A549 (cell line): ENCODE measurements around the gene SHISA6. TPM values are rescaled to one million over a fixed set of nuclear protein-coding genes. Genes with fewer than 3 reads are reported as not detected.

Experiments
- ATAC-seq, 2 experiments: fragments of 200-7000 bp in 1 of 2; fragments of >200 bp in 1 of 2; cut with Nextera tagmentation in 1 of 2; cut with Tn5 transposase in 1 of 2; 3 replicates each; pipeline versions ENCODE4 v1.8.0 to v1.9.1; 2018 to 2020; ENCODE audit warnings: mild to moderate bottlenecking in 1 of 2, moderate library complexity in 1 of 2
- CTCF ChIA-PET: fragments of 300-600 bp; sonication (Branson Sonifier 250); formaldehyde crosslinking; extraction: SDS; loops from one replicate; lab custom pipeline; 2021; ENCODE audit warnings: antibody characterized with exemption, inconsistent platforms; lab: Yijun Ruan, JAX
- POLR2A ChIA-PET: fragments of 350-600 bp; formaldehyde crosslinking; extraction: SDS; loops from one replicate; lab custom pipeline; 2021; ENCODE audit warnings: antibody characterized with exemption, inconsistent platforms; lab: Yijun Ruan, JAX
- DNase-seq, 2 experiments: peaks; one replicate each; pipeline versions ENCODE4 v3.0.0 to v3.0.0-alpha.2; 2011 to 2016; ENCODE audit warnings: low read depth in 1 of 2, low spot score in 1 of 2
- FAIRE-seq: peaks from 2 replicates; lab custom pipeline; 2011; peaks lifted over from hg19 to GRCh38; lab: Jason Lieb, UNC
- H3K27ac ChIP-seq, 2 experiments: fragments of >200 bp; sonication (Bioruptor Twin); formaldehyde crosslinking; 3 replicates each; pipeline ENCODE4 v1.5.1; 2016 to 2017
- H3K4me1 ChIP-seq: fragments of >200 bp; sonication (Bioruptor Twin); formaldehyde crosslinking; 3 replicates; pipeline ENCODE4 v1.6.1; 2016
- H3K4me2 ChIP-seq: fragments of >200 bp; sonication (Bioruptor Twin); formaldehyde crosslinking; 3 replicates; pipeline ENCODE4 v1.6.1; 2016
- H3K4me3 ChIP-seq: fragments of >200 bp; sonication (Bioruptor Twin); formaldehyde crosslinking; 3 replicates; pipeline ENCODE4 v1.5.1; 2016
- H3K9me3 ChIP-seq: fragments of >200 bp; sonication (Bioruptor Twin); formaldehyde crosslinking; 3 replicates; pipeline ENCODE4 v1.6.1; 2016
- BHLHE40 ChIP-seq: IDR thresholded peaks from 2 replicates; pipeline ENCODE4 v1.6.1; 2012; ENCODE audit warnings: low read depth, low read length, inconsistent platforms
- EHMT2 ChIP-seq: fragments of 200-600 bp; sonication (generic); IDR thresholded peaks from 2 replicates; pipeline ENCODE4 v1.6.1; 2016; ENCODE audit warnings: antibody characterized with exemption, low read depth, mild to moderate bottlenecking, moderate library complexity
- HEYL ChIP-seq: fragments of 250-450 bp; sonication (Bioruptor Pico); IDR thresholded peaks from 2 replicates; pipeline ENCODE4 v1.8.0; 2021; ENCODE audit warnings: mild to moderate bottlenecking, moderate library complexity
- JUNB ChIP-seq: fragments of >200 bp; sonication (Bioruptor Twin); formaldehyde crosslinking; IDR thresholded peaks from 2 replicates; pipeline ENCODE4 v1.6.1; 2016
- KDM5A ChIP-seq: fragments of 200-600 bp; sonication (generic); IDR thresholded peaks from 2 replicates; pipeline ENCODE4 v1.6.1; 2016; ENCODE audit warnings: antibody characterized with exemption, mild to moderate bottlenecking
- MAZ ChIP-seq: fragments of 150-350 bp; IDR thresholded peaks from 2 replicates; pipeline ENCODE4 v1.6.1; 2014; ENCODE audit warnings: antibody characterized with exemption, low read depth, low read length, borderline replicate concordance
- NR3C1 ChIP-seq: fragments of >200 bp; sonication (Bioruptor Twin); formaldehyde crosslinking; IDR thresholded peaks from 3 replicates; pipeline ENCODE4 v1.6.1; 2017
- POLR2A ChIP-seq: IDR thresholded peaks from 2 replicates; pipeline ENCODE4 v1.6.1; 2012; ENCODE audit warnings: mild to moderate bottlenecking, low read length
- POLR2AphosphoS2 ChIP-seq: conservative IDR thresholded peaks from 2 replicates; pipeline ENCODE4 v1.6.1; 2012; ENCODE audit warnings: low read length, improper control_type of control experiment, inconsistent platforms
- RCOR1 ChIP-seq: fragments of 150-350 bp; IDR thresholded peaks from 2 replicates; pipeline ENCODE4 v1.6.1; 2014; ENCODE audit warnings: antibody characterized with exemption, low read length, low read depth
- TP53 ChIP-seq: fragments of 250-450 bp; sonication (Bioruptor Pico); IDR thresholded peaks from 2 replicates; pipeline ENCODE4 v1.5.0; 2021; ENCODE audit warnings: mild to moderate bottlenecking, moderate library complexity
- ZSCAN20 ChIP-seq: fragments of 250-450 bp; sonication (Bioruptor Pico); IDR thresholded peaks from 2 replicates; pipeline ENCODE4 v1.8.0; 2022; ENCODE audit warnings: mild to moderate bottlenecking, moderate library complexity
- WGBS: methylation state at CpG from one replicate; pipeline ENCODE4 v1.1.6; 2017; ENCODE audit errors: missing lambda C conversion rate; 5-methylcytosine and 5-hydroxymethylcytosine counted together
- polyA plus RNA-seq, 4 experiments: library from polyadenylated mRNA; depleted of rRNA in 3 of 4; stranded (reverse); fragments of >200 nt; fragmentation: RNase III in 1 of 4; extraction: RNeasy Plus Mini Kit Qiagen cat#74134 plus additional on column Dnase treatment in 1 of 4; gene quantifications; 2 replicates in 3 of 4; 3 replicates in 1 of 4; pipeline ENCODE4 v1.2.3, GENCODE V29; 2011 to 2017
- TF ChIP-seq, protein P1 (sequence below): IDR thresholded peaks from 2 replicates; pipeline ENCODE4 v1.6.1; 2012; ENCODE audit warnings: low read depth, borderline replicate concordance
- TF ChIP-seq, protein P2 (sequence below): fragments of 150-350 bp; IDR thresholded peaks from 2 replicates; pipeline ENCODE4 v1.6.1; 2014; ENCODE audit warnings: low read depth, mild to moderate bottlenecking, low read length
- TF ChIP-seq, protein P3 (sequence below): IDR thresholded peaks from 2 replicates; pipeline ENCODE4 v1.6.1; 2012
- TF ChIP-seq, protein P4 (sequence below): fragments of >200 bp; sonication (Bioruptor Twin); formaldehyde crosslinking; IDR thresholded peaks from 3 replicates; pipeline ENCODE4 v1.5.1; 2016

Gene SHISA6
- polyA plus RNA-seq, 2 of the 4 experiments (the other 2 are of a cell fraction), result not detected

DNA sequence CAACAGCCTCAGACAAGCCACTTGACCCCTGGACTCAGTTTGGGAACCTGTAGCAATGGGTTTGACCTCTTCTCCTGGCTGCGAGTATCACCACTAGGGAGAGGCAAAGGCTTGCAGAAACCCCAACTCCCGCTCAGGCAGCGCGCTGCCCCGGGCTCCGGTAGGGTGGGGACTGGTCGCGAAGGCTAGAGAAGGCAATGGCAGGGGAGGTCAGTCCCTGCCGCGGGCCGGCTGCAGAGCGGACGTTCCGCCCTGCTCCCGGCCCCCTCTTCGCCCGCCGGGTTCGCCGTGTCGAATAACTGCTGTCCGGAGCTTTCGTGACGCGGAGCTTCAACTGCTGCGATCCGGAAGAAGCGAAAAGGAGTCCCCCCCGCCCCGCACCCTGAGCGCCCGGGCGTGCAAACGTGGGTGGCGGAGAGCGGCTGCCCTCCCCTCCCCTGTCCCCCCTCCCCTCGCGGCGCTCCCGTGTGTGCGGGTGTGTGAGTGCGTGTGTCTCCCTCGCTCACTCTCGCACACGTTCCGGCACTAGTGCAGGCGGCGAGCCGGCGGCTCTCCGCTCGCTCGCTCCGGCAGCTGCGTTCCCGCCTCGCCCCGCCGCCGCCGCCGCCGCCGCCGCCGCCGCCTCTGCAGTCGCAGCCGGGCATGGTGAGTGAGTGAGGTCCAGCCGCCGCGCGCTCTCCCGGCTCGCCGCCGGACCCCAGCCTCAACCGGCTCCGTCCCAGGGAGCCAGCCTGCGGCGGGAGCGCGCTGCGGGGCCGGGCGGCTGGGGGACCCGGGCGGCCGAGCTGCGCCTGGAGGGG is 772 bp upstream of the SHISA6 start:
- ChIA-PET CTCF (no interaction called here), POLR2A (no interaction called here)
- Histone ChIP-seq H3K4me2 (peak overlapping the region; percentile 10; the same call in 1 of the 3 replicates), H3K9me3 (no peaks in the 10 kb centered on the region), H3K27ac (no peak overlapping the region), H3K4me3 (no peak overlapping the region; the same call in 2 of the 3 replicates), H3K4me1 (no peaks in the 10 kb centered on the region)
- DNase-seq (no peak), FAIRE-seq (no peak), ATAC-seq (no peak)
- 53% methylated on average over 28 of the region's 90 CpGs for WGBS
- TF ChIP-seq MAZ (no peak), ZSCAN20 (CRISPR knock-in tag) (no peak), HEYL (CRISPR knock-in tag) (no peak), POLR2A (no peak), BHLHE40 (no peak), RCOR1 (no peak), TP53 (CRISPR knock-in tag) (no peak)
- TF ChIP-seq, protein P1, sequence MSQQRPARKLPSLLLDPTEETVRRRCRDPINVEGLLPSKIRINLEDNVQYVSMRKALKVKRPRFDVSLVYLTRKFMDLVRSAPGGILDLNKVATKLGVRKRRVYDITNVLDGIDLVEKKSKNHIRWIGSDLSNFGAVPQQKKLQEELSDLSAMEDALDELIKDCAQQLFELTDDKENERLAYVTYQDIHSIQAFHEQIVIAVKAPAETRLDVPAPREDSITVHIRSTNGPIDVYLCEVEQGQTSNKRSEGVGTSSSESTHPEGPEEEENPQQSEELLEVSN, result no peak

DNA sequence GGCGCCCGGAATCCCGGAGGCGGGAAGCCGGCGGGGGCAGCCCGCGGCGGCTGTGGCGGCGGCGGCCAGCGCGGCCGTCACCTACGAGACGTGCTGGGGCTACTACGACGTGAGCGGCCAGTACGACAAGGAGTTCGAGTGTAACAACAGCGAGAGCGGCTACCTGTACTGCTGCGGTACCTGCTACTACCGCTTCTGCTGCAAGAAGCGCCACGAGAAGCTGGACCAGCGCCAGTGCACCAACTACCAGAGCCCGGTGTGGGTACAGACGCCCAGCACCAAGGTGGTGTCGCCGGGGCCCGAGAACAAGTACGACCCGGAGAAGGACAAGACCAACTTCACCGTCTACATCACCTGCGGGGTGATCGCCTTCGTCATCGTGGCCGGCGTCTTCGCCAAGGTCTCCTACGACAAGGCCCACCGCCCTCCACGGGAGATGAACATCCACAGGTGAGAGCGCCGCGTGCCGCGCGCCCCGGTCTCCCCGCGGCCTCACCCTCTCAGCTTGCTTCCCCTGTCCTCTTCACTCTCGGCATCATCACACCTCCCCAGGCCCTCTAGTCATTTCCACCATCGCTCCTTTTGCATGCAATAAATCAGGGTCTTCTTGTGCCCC is 706 bp downstream of the SHISA6 start:
- H3K4me1 ChIP-seq, result no peaks in the 10 kb centered on the region
- no peak for TF ChIP-seq NR3C1
- TF ChIP-seq EHMT2, result no peak
- TF ChIP-seq, protein P2, sequence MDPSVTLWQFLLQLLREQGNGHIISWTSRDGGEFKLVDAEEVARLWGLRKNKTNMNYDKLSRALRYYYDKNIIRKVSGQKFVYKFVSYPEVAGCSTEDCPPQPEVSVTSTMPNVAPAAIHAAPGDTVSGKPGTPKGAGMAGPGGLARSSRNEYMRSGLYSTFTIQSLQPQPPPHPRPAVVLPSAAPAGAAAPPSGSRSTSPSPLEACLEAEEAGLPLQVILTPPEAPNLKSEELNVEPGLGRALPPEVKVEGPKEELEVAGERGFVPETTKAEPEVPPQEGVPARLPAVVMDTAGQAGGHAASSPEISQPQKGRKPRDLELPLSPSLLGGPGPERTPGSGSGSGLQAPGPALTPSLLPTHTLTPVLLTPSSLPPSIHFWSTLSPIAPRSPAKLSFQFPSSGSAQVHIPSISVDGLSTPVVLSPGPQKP, result no peak
- TF ChIP-seq JUNB, result no peak
- TF ChIP-seq, protein P3, sequence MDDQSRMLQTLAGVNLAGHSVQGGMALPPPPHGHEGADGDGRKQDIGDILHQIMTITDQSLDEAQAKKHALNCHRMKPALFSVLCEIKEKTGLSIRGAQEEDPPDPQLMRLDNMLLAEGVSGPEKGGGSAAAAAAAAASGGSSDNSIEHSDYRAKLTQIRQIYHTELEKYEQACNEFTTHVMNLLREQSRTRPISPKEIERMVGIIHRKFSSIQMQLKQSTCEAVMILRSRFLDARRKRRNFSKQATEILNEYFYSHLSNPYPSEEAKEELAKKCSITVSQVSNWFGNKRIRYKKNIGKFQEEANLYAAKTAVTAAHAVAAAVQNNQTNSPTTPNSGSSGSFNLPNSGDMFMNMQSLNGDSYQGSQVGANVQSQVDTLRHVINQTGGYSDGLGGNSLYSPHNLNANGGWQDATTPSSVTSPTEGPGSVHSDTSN, result no peak
- TF ChIP-seq, protein P4, sequence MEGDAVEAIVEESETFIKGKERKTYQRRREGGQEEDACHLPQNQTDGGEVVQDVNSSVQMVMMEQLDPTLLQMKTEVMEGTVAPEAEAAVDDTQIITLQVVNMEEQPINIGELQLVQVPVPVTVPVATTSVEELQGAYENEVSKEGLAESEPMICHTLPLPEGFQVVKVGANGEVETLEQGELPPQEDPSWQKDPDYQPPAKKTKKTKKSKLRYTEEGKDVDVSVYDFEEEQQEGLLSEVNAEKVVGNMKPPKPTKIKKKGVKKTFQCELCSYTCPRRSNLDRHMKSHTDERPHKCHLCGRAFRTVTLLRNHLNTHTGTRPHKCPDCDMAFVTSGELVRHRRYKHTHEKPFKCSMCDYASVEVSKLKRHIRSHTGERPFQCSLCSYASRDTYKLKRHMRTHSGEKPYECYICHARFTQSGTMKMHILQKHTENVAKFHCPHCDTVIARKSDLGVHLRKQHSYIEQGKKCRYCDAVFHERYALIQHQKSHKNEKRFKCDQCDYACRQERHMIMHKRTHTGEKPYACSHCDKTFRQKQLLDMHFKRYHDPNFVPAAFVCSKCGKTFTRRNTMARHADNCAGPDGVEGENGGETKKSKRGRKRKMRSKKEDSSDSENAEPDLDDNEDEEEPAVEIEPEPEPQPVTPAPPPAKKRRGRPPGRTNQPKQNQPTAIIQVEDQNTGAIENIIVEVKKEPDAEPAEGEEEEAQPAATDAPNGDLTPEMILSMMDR, result no peak
- TF ChIP-seq POLR2AphosphoS2, result no peak
- no peak for TF ChIP-seq KDM5A
- no peak for TF ChIP-seq POLR2A
- DNase-seq (no peak), ATAC-seq (no peak), FAIRE-seq (no peak)
- H3K4me3 ChIP-seq, result no peak overlapping the region
- no peaks in the 10 kb centered on the region for H3K9me3 ChIP-seq
- no peak overlapping the region for H3K27ac ChIP-seq
- WGBS, result 73% methylated on average over 53 of the region's 58 CpGs
- ChIA-PET CTCF (no interaction called here), POLR2A (no interaction called here)
- H3K4me2 ChIP-seq, result no peak overlapping the region

DNA sequence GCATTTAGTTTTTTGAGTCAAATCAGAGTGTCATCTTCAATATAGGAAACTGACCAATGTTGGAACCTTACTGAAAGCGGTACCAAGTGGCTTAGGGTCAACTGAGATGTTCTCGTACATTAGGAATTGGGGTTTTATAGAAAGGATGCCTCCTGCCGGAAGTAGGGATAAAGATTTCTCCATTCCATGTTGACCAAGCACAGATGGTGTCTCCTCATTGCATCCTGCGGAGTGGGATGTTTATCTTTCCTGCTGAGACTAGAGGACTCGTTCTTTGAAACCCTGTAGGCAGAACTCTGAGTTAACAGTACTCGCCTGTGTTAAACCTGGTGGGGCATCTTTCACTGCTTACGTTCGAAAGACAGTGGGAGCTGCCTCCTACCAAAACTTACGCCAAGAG is 1.4 kb downstream of the SHISA6 start:
- H3K4me2 ChIP-seq, result no peak overlapping the region
- FAIRE-seq (no peak), ATAC-seq (no peak), DNase-seq (no peak)
- 49% methylated on average over 9 of the region's 9 CpGs for WGBS
- no peak overlapping the region for H3K4me3 ChIP-seq
- no peak overlapping the region for H3K27ac ChIP-seq
- no peaks in the 10 kb centered on the region for H3K4me1 ChIP-seq
- CTCF ChIA-PET, result no interaction called here
- POLR2A ChIA-PET, result no interaction called here
- no peak for TF ChIP-seq JUNB
- no peaks in the 10 kb centered on the region for H3K9me3 ChIP-seq
